Measurements from ENCODE around the gene PRKN. TPM values are rescaled to one million over a fixed set of nuclear protein-coding genes. Genes with fewer than 3 reads are reported as not detected.

PRKN gene
- total and polyA plus RNA-seq, 8 donors = 0.82 to 7.2 (median 2.9) TPM

GRCh38 chr6:162290846-162291465 is 436.6 kb downstream of the PRKN start:
- Histone ChIP-seq H3K27me3 (no peaks in the 10 kb centered on the region), H3K9me3 (no peaks in the 10 kb centered on the region), H3K36me3 (no peaks in the 10 kb centered on the region), H3K4me1 (no peaks in the 10 kb centered on the region), H3K4me3 (no peak overlapping the region), H3K27ac (no peak overlapping the region)
- no peak for DNase-seq
- no peak for FAIRE-seq
- intact Hi-C loops (cut with DNase I) = no loop called here
- WGBS, 2 donors = 64 to 65% methylated on average over 6 of the region's 6 CpGs
- no peak for TF ChIP-seq CTCF (IDR thresholded peaks at IDR 0.05)
- ATAC-seq = no peak

- DNase-seq = no peak
- H3K4me3 ChIP-seq = no peak overlapping the region
- FAIRE-seq = no peak
- H3K27ac ChIP-seq = no peak overlapping the region
- intact Hi-C loops (cut with DNase I) = no loop called here
- ATAC-seq = no peak
- 51 to 58% methylated on average over 4 of the region's 4 CpGs for WGBS, 2 donors
- no peaks in the 10 kb centered on the region for H3K4me1 ChIP-seq
- no peaks in the 10 kb centered on the region for H3K27me3 ChIP-seq
- no peaks in the 10 kb centered on the region for H3K36me3 ChIP-seq
- TF ChIP-seq CTCF (IDR thresholded peaks at IDR 0.05) = no peak
- no peaks in the 10 kb centered on the region for H3K9me3 ChIP-seq
These were observed 437.6 kb downstream of the PRKN start for GRCh38 chr6:162289972-162290371.

- Histone ChIP-seq H3K27ac (no peak overlapping the region), H3K4me3 (no peak overlapping the region), H3K9me3 (no peaks in the 10 kb centered on the region), H3K27me3 (no peaks in the 10 kb centered on the region), H3K36me3 (no peaks in the 10 kb centered on the region), H3K4me1 (no peaks in the 10 kb centered on the region)
- 96 to 99% methylated on average over 2 of the region's 2 CpGs for WGBS, 2 donors
- no peak for ATAC-seq
- no peak for TF ChIP-seq CTCF (IDR thresholded peaks at IDR 0.05)
- intact Hi-C loops (cut with DNase I) = no loop called here
- no peak for DNase-seq
- FAIRE-seq = no peak
These were observed 453.6 kb downstream of the PRKN start for GRCh38 chr6:162273986-162274385.

GRCh38 chr6:162271922-162272321 is 455.6 kb downstream of the PRKN start:
- Histone ChIP-seq H3K4me1 (peaks cover 0 to 7% (median 0%) of the 10 kb centered on the region in 3 donors), H3K36me3 (no peaks in the 10 kb centered on the region), H3K27me3 (no peaks in the 10 kb centered on the region), H3K27ac (no peak overlapping the region), H3K4me3 (no peak overlapping the region), H3K9me3 (no peaks in the 10 kb centered on the region)
- ATAC-seq = no peak
- intact Hi-C loops (cut with DNase I) = no loop called here
- no peak for TF ChIP-seq CTCF (IDR thresholded peaks at IDR 0.05)
- 80 to 82% methylated on average over 5 of the region's 5 CpGs for WGBS, 2 donors
- no peak for DNase-seq
- no peak for FAIRE-seq

- DNase-seq (no peak), FAIRE-seq (no peak), ATAC-seq (no peak)
- whole genome bisulfite sequencing, 2 donors = 88 to 90% methylated on average over 5 of the region's 5 CpGs
- Histone ChIP-seq H3K27me3 (no peaks in the 10 kb centered on the region), H3K4me3 (no peak overlapping the region), H3K9me3 (no peaks in the 10 kb centered on the region), H3K27ac (no peak overlapping the region), H3K36me3 (no peaks in the 10 kb centered on the region), H3K4me1 (peaks cover 0 to 7% (median 0%) of the 10 kb centered on the region in 3 donors)
- no peak for TF ChIP-seq CTCF (IDR thresholded peaks at IDR 0.05)
- intact Hi-C loops (cut with DNase I) = no loop called here
These were observed 456.6 kb downstream of the PRKN start for GRCh38 chr6:162270966-162271365.

Measured in pancreas (tissue), 10 donors.